Lung (tissue), 12 donors: ENCODE data around the gene ZNF684. TPM values are rescaled to one million over a fixed set of nuclear protein-coding genes. Genes with fewer than 3 reads are reported as not detected.

Experiments
- ATAC-seq: fragments of 200-7000 bp; cut with Tn5 transposase; one replicate; pipeline ENCODE4 v1.9.1; 2020; ENCODE audit warnings: moderate number of reproducible peaks; ENCODE audit not compliant: insufficient read depth, low FRiP score
- DNase-seq, 3 donors: peaks; one replicate each; pipeline ENCODE4 v3.0.0-alpha.2; 2013 to 2017
- H3K27ac ChIP-seq, 2 donors: one replicate each; pipeline ENCODE4 v1.5.1; 2013; ENCODE audit warnings: mild to moderate bottlenecking in 2 of 2, moderate library complexity in 2 of 2, control low read depth in 1 of 2, inconsistent platforms in 1 of 2, low read depth in 1 of 2, low read length in 1 of 2
- H3K27me3 ChIP-seq, 3 donors: one replicate each; pipeline ENCODE4 v1.5.1; 2013; ENCODE audit warnings: low read length in 2 of 3; ENCODE audit not compliant: control insufficient read depth in 3 of 3, insufficient read depth in 3 of 3
- H3K36me3 ChIP-seq, 4 donors: one replicate each; pipeline ENCODE4 v1.5.1; 2013; ENCODE audit warnings: low read length in 4 of 4, mild to moderate bottlenecking in 1 of 4, moderate library complexity in 1 of 4; ENCODE audit not compliant: control insufficient read depth in 4 of 4, insufficient read depth in 4 of 4
- H3K4me1 ChIP-seq, 5 donors: one replicate each; pipeline ENCODE4 v1.5.1; 2013; ENCODE audit warnings: low read length in 5 of 5, mild to moderate bottlenecking in 2 of 5, moderate library complexity in 1 of 5; ENCODE audit not compliant: control insufficient read depth in 5 of 5, insufficient read depth in 5 of 5
- H3K4me3 ChIP-seq: one replicate; pipeline ENCODE4 v1.5.1; 2013; ENCODE audit warnings: mild to moderate bottlenecking, control low read depth, moderate library complexity
- H3K9ac ChIP-seq, 2 donors: one replicate each; pipeline ENCODE4 v1.5.1; 2013; ENCODE audit warnings: low read length in 2 of 2, control low read depth in 1 of 2; ENCODE audit not compliant: insufficient read depth in 1 of 2
- H3K9me3 ChIP-seq, 4 donors: one replicate each; pipeline ENCODE4 v1.5.1; 2013; ENCODE audit warnings: low read length in 3 of 4, mild to moderate bottlenecking in 1 of 4, moderate library complexity in 1 of 4; ENCODE audit not compliant: control insufficient read depth in 4 of 4, insufficient read depth in 3 of 4
- CTCF ChIP-seq: IDR thresholded peaks from 2 replicates; pipeline ENCODE4 v1.5.1; 2012; ENCODE audit warnings: mild to moderate bottlenecking; ENCODE audit errors: control extremely low read depth, extremely low read depth
- WGBS, 2 donors: extraction: QIAGEN DNeasy Blood & Tissue Kit; methylation state at CpG; one replicate each; pipeline ENCODE4 v1.1.7; 2013; 5-methylcytosine and 5-hydroxymethylcytosine counted together
- polyA plus RNA-seq, 2 donors: library from polyadenylated mRNA; stranded (reverse); fragments of 200-250 nt; gene quantifications; one replicate each; pipeline ENCODE4 v1.2.1, GENCODE V29; 2013
- total RNA-seq, 2 donors: library from RNA; depleted of rRNA in 1 of 2; stranded (reverse); fragments of >200 nt in 1 of 2; gene quantifications; one replicate each; pipeline ENCODE4 v1.2.1, GENCODE V29; 2014 to 2021
- donor health status: control.
- donor health status: control.
- donor health status: Bipolar disorder and iron deficiency.
- donor health status: healthy.
- donor health status: DM: yes; HTN: yes; CAD: no.

Gene ZNF684
- total and polyA plus RNA-seq, 4 donors: 1.7 to 5.2 (median 4.0) TPM

GRCh38 chr1:40532062-40532389, 589 bp downstream of the ZNF684 start:
- peak overlapping the region; percentile 75 to 90 for H3K9ac ChIP-seq
- no peaks in the 10 kb centered on the region for H3K27me3 ChIP-seq
- peak overlapping the region; percentile 84 to 90 for H3K27ac ChIP-seq
- peak overlapping the region; percentile 74 for H3K4me3 ChIP-seq
- TF ChIP-seq CTCF: no peak
- H3K9me3 ChIP-seq: no peaks in the 10 kb centered on the region
- ATAC-seq (no peak), DNase-seq (no peak)
- whole genome bisulfite sequencing, 2 donors: 5 to 6% methylated on average over 3 of the region's 3 CpGs
- peaks cover 0 to 6% (median 0%) of the 10 kb centered on the region in 4 donors for H3K36me3 ChIP-seq
- peaks cover 0 to 19% (median 3%) of the 10 kb centered on the region in 5 donors for H3K4me1 ChIP-seq

GRCh38 chr1:40532844-40533424, 1.5 kb downstream of the ZNF684 start:
- H3K4me3 ChIP-seq: no peak overlapping the region
- H3K9ac ChIP-seq: no peak overlapping the region
- no peak overlapping the region for H3K27ac ChIP-seq
- H3K4me1 ChIP-seq: peaks cover 0 to 19% (median 3%) of the 10 kb centered on the region in 5 donors
- peaks cover 0 to 6% (median 0%) of the 10 kb centered on the region in 4 donors for H3K36me3 ChIP-seq
- DNase-seq (peak in 2 of 3 donors; percentile 58 to 61), ATAC-seq (no peak)
- no peak for TF ChIP-seq CTCF
- H3K27me3 ChIP-seq: no peaks in the 10 kb centered on the region
- no peaks in the 10 kb centered on the region for H3K9me3 ChIP-seq

- Histone ChIP-seq H3K27ac (no peak overlapping the region), H3K27me3 (no peaks in the 10 kb centered on the region), H3K4me3 (no peak overlapping the region), H3K9me3 (no peaks in the 10 kb centered on the region), H3K4me1 (peaks cover 0 to 19% (median 3%) of the 10 kb centered on the region in 5 donors), H3K36me3 (peaks cover 0 to 6% (median 0%) of the 10 kb centered on the region in 4 donors), H3K9ac (no peak overlapping the region)
- ATAC-seq: no peak
- no peak for TF ChIP-seq CTCF
- no peak for DNase-seq
Measured at GRCh38 chr1:40534589-40534988, 3.2 kb downstream of the ZNF684 start.

GRCh38 chr1:40535732-40536131, 4.3 kb downstream of the ZNF684 start:
- no peak for TF ChIP-seq CTCF
- 92 to 95% methylated on average over 2 of the region's 2 CpGs for WGBS, 2 donors
- DNase-seq: no peak
- peaks cover 0 to 6% (median 2%) of the 10 kb centered on the region in 4 donors for H3K36me3 ChIP-seq
- no peak overlapping the region for H3K9ac ChIP-seq
- peaks cover 0 to 18% (median 3%) of the 10 kb centered on the region in 5 donors for H3K4me1 ChIP-seq
- H3K4me3 ChIP-seq: no peak overlapping the region
- ATAC-seq: no peak
- no peaks in the 10 kb centered on the region for H3K9me3 ChIP-seq
- H3K27ac ChIP-seq: no peak overlapping the region
- H3K27me3 ChIP-seq: no peaks in the 10 kb centered on the region
